Psoas muscle (tissue), 8 donors: ENCODE results near the gene CACNG4. TPM values are rescaled to one million over a fixed set of nuclear protein-coding genes. Genes with fewer than 3 reads are reported as not detected.

Experiments
- ATAC-seq, 4 donors: fragments of 200-7000 bp; cut with Tn5 transposase; one replicate each; pipeline ENCODE4 v1.9.1; 2020; ENCODE audit warnings: moderate library complexity in 3 of 4, mild to moderate bottlenecking in 2 of 4
- DNase-seq, 2 donors: peaks; one replicate each; pipeline ENCODE4 v3.0.0-alpha.2; 2020
- H3K27ac ChIP-seq: fragments of 200-600 bp; one replicate; pipeline ENCODE4 v1.8.0; 2022
- H3K27me3 ChIP-seq, 3 donors: fragments of 200-600 bp in 1 of 3; one replicate each; pipeline versions ENCODE4 v1.6.1 to v1.8.0; 2013 to 2022; ENCODE audit warnings: low read length in 2 of 3, mild to moderate bottlenecking in 2 of 3, moderate library complexity in 1 of 3; ENCODE audit not compliant: insufficient read depth in 3 of 3
- H3K36me3 ChIP-seq, 2 donors: fragments of 200-600 bp in 1 of 2; one replicate each; pipeline versions ENCODE4 v1.6.1 to v1.8.0; 2013 to 2022; ENCODE audit warnings: low read depth in 1 of 2, mild to moderate bottlenecking in 1 of 2, moderate library complexity in 1 of 2; ENCODE audit not compliant: insufficient read depth in 1 of 2
- H3K4me1 ChIP-seq: fragments of 200-600 bp; one replicate; pipeline ENCODE4 v1.8.0; 2022
- H3K4me3 ChIP-seq: fragments of 200-600 bp; one replicate; pipeline ENCODE4 v1.8.0; 2022; ENCODE audit warnings: mild to moderate bottlenecking
- H3K9me3 ChIP-seq: fragments of 200-600 bp; one replicate; pipeline ENCODE4 v1.8.0; 2022
- CTCF ChIP-seq: fragments of 200-600 bp; IDR thresholded peaks from one replicate; pipeline ENCODE4 v1.8.0; 2022; ENCODE audit warnings: antibody characterized with exemption
- WGBS, 3 donors: extraction: QIAGEN DNeasy Blood & Tissue Kit; methylation state at CpG; one replicate each; pipeline versions ENCODE4 v1.1.6 to v1.1.7; 2013; 5-methylcytosine and 5-hydroxymethylcytosine counted together
- intact Hi-C, 2 donors: fragments of 100-400 bp; cut with DNase I; formaldehyde crosslinking; loops; one replicate each; pipeline versions ENCODE4 v1.11.0 to v1.14.2; 2022
- polyA plus RNA-seq, 3 donors: library from polyadenylated mRNA; stranded (reverse); fragments of 200-250 nt; gene quantifications; one replicate each; pipeline ENCODE4 v1.2.3, GENCODE V29; 2013
- total RNA-seq, 4 donors: library from RNA; stranded (reverse); fragmentation: NEBNext Ultra II Directional in 2 of 4; extraction: Animal tissue kit (Norgen Biotek cat#: 25700) in 2 of 4; gene quantifications; one replicate each; pipeline versions ENCODE4 v1.2.1 to v1.2.4, GENCODE V29; 2021 to 2023
- donor health status: healthy with polysubstance abuse.
- donor health status: DM: no; HTN: no; CAD: no; lungs with moderate emphysema.
- donor health status: Bipolar disorder and iron deficiency.
- donor health status: healthy.
- donor health status: DM: yes; HTN: yes; CAD: no.
- donor health status: DM: no; HTN: no; CAD: no.
- donor health status: DM: no; HTN: no; CAD: no.
- donor health status: DM: yes; HTN: yes; CAD: no.

Gene CACNG4
- total and polyA plus RNA-seq, 7 donors, result 0.03 TPM; not detected in 6

- no peak for ATAC-seq
- H3K9me3 ChIP-seq, result no peaks in the 10 kb centered on the region
- no peak for DNase-seq
- peaks cover 0 to 3% (median 0%) of the 10 kb centered on the region in 3 donors for H3K27me3 ChIP-seq
- no peak overlapping the region for H3K4me3 ChIP-seq
- H3K36me3 ChIP-seq, result no peaks in the 10 kb centered on the region
- 86 to 92% (median 91%) methylated on average over 3 of the region's 3 CpGs for WGBS, 3 donors
- no peak for TF ChIP-seq CTCF
- intact Hi-C loops, result loop anchor here in 1 of 2 donors (5.0 kb wide), 1 partner anchor 67 kb away; the partner anchor contains the start of gene CACNG1
- H3K27ac ChIP-seq, result no peak overlapping the region
- peaks cover 34% of the 10 kb centered on the region for H3K4me1 ChIP-seq
These were observed 10.7 kb downstream of the CACNG4 start for GRCh38 chr17:66975188-66975587.

DNA sequence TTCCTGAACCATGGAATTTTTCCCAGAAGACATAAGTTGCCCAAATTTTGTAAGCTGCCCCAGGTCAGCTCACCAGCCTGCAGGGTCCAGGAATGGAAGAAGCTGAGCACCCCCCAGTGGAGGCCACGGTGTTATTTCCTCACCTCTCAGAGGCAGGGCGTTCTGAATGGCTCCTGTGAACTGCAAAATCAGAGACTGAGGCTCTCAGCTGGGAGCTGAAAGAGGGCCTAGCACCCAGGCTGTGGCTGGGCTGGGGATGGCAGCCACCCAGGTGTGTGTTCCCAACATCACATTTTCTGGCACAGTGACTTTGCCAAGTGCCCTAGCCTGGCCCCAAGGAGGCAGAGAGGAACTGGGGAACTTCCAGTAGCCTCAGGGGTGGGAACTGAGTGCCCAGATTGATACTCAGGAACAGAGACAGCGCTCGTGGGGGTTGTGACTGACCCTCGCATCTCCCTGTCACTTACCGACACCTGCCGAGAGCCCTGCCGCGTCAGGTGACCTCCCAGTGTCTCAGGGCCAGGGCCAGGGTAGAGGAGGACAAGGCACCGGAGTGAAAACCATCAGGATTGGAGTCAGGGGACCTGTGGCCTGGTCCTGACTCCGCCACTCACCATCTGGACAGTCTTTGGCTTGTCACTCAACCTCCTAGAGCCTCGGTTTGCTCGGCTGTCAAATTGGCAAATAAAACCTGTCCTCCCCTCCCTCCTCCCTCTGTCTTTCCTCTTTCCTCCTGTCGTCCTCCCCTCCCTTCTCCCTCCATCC is 11.3 kb downstream of the CACNG4 start:
- TF ChIP-seq CTCF, result peak; percentile 21
- peak; percentile 37 to 58 (median 52) for ATAC-seq
- H3K4me3 ChIP-seq, result no peak overlapping the region
- DNase-seq, result peak in 1 of 2 donors; percentile 72
- no peak overlapping the region for H3K27ac ChIP-seq
- peaks cover 34% of the 10 kb centered on the region for H3K4me1 ChIP-seq
- no peaks in the 10 kb centered on the region for H3K36me3 ChIP-seq
- 23 to 38% (median 29%) methylated on average over 14 of the region's 14 CpGs for WGBS, 3 donors
- H3K9me3 ChIP-seq, result no peaks in the 10 kb centered on the region
- intact Hi-C loops, result loop anchor here in 1 of 2 donors (5.0 kb wide), 1 partner anchor 67 kb away; the partner anchor contains the start of gene CACNG1
- H3K27me3 ChIP-seq, result peaks cover 0 to 3% (median 0%) of the 10 kb centered on the region in 3 donors

GRCh38 chr17:66976379-66976663 is 11.8 kb downstream of the CACNG4 start:
- Histone ChIP-seq H3K4me1 (peaks cover 34% of the 10 kb centered on the region), H3K36me3 (no peaks in the 10 kb centered on the region), H3K9me3 (no peaks in the 10 kb centered on the region), H3K4me3 (no peak overlapping the region), H3K27me3 (peaks cover 0 to under 1% (median 0%) of the 10 kb centered on the region in 3 donors), H3K27ac (no peak overlapping the region)
- WGBS, 3 donors, result 44 to 68% (median 67%) methylated on average over 2 of the region's 2 CpGs
- DNase-seq, result no peak
- ATAC-seq, result no peak
- no peak for TF ChIP-seq CTCF
- intact Hi-C loops, result loop anchor here in 1 of 2 donors (5.0 kb wide), 1 partner anchor 66 kb away; the partner anchor contains the start of gene CACNG1

GRCh38 chr17:66976781-66977201 is 12.3 kb downstream of the CACNG4 start:
- DNase-seq, result no peak
- no peaks in the 10 kb centered on the region for H3K9me3 ChIP-seq
- H3K27ac ChIP-seq, result no peak overlapping the region
- no peak for TF ChIP-seq CTCF
- H3K4me1 ChIP-seq, result peaks cover 34% of the 10 kb centered on the region
- ATAC-seq, result peak; percentile 8 to 43 (median 36)
- no peak overlapping the region for H3K4me3 ChIP-seq
- WGBS, 3 donors, result 7 to 15% (median 8%) methylated on average over 10 to 11 of the region's 11 CpGs
- H3K27me3 ChIP-seq, result no peaks in the 10 kb centered on the region
- H3K36me3 ChIP-seq, result no peaks in the 10 kb centered on the region
- intact Hi-C loops, result loop anchor here in 1 of 2 donors (5.0 kb wide), 1 partner anchor 66 kb away; the partner anchor contains the start of gene CACNG1
